NCI-H524 treated with DMSO at 0.1 percent for 48 hours (cell line): ENCODE results near the gene KCNB1.

Source experiments
- DNase-seq: peaks from one replicate; lab custom pipeline; 2025; lab: John Stamatoyannopoulos, UW

The KCNB1 gene

DNA sequence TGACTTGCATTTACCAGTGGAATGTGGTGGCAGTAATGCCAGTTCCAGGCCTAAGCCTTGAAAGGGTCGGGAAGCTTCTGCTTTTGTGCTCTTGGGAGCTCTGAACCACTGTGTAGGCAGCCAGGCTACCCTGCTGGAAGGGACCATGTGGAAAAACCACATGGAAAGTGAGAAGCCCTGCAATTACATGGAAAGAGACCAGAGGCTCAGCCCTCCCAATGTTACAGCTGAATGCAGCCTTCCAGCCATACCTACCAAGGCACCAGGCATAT lies 14.9 kb upstream of the KCNB1 start:
- no peak for DNase-seq

DNA sequence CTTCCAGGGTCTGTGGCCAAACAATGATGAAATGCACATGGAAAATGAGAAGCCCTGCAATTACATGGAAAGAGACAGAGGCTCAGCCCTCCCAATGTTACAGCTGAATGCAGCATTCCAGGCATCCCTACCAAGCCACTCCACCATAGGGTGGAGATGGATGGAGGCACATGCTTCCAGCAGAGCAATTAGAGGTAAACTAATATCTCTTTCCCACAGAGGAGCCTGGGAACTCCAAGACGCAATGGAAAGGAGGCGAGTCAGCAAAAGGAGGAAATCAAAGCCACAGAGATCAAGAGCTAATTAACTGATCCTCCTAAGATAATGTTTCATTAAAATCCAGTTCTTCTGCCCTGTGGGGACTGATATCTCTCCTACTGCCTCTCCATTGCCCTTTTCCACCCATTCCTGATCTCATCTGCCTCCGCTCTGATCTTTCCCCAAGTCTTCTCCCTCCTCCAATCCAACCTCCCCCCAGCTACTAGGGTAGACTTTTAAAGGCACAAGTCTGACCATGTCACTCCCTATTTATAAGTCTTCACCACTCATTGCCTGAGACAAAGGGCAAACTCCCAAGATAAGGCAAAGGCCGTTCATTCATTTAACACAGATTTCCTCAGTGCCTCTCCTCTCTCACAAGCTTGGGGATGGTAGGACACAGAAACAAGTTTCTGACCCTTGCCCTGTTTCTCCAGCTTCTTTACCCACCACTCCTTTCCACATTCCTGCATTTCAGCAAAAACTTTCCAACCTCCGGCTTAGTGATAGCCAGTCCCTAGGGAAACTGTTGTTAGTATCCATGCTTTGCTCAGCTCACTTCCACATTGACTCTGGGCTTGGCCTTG lies 14.3 kb upstream of the KCNB1 start:
- DNase-seq, result no peak

DNA sequence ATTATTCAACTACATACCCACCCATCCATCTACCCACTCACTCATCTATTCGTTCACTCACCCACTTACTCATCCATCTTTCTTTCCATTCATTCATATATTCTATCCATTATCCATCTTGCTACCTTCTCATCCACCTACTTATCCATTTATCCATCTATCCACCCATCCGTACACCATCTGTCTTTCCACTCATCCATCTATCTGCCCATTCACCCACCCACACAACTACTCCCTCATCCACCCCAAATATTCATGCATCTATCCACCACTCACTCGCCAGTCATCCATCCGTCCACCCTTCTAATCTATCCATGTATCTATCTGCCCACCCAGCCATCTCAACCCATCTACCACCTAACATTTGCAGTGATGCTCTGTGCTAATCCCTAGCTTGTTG lies 13.6 kb upstream of the KCNB1 start:
- no peak for DNase-seq

DNA sequence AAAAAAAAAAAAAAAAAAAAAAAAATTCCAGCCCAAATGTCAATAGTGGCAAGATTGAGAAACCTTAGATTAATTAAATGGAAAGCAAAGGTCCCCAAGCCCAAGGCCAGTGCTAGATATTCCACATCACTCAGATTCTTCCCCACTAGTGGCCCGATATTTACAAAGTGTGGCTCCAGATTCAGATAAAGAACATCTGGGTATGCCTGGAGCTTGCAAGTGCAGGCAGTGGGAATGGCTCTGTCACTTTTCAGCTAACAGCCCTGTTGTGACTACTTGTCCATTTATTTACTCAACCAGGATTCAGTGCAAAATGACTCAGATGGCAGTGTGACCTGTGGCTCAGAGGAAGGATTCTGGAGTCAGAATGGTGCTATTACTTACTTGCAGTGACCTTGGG lies 8.2 kb upstream of the KCNB1 start:
- no peak for DNase-seq

DNA sequence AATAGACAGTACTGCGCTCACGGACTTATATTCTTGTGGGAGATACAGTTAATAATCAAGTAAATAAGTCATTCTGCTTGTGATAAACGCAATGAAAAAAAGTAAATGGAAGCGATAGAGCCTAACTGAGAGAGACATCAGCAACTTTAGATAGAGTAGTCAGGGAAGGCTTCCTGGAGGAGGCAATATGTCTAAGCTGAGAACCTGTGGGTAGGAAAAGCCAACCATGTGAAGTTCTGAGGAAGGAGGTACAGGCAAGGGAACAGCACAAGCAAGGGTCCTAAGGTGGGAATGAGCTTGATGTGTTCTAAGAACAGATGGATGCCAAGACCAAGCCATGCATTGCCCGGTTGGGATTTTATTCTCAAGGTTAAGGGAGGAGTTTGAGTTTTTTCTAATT lies 7.2 kb upstream of the KCNB1 start:
- no peak for DNase-seq

DNA sequence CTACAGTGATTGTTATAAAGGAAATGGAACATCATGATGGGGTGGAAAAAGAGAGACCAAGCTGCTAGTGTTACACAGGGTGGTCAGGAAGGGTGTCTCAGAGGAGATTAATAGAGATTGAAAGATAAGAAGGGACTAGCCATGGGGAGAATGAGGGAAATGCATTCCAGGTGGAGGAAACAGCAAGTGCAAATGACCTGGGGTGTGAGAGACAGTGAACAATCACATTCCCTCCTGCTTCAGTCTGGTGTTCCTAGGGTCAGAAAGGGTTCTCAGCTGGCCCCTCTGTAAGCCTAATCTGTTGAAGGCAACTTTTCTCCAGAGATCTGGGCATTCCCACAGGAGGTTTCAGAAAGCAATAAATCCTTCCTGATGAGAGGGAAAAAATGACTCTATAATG lies 3.6 kb upstream of the KCNB1 start:
- DNase-seq, result no peak

DNA sequence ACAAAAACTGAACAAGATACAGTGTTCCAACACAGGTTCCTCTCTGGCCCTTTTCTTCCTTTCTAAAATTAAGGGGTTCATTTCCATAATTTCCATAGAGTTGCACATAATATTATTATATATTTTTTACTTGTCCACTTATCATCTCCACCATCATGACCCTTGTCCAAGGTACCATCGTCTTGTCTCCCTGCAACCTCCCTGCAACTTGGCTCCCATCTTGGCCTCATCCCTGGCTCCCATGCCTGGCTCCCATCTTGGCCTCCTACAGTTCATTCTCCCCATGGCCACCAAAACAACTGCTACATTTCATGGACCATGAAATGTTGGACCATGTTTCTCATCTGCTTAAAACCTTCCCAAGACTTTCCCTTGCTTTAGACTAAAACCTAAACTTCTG lies 3.1 kb upstream of the KCNB1 start:
- no peak for DNase-seq

- peak; percentile 50 for DNase-seq
Observed at GRCh38 chr20:49484180-49485140, 2.0 kb upstream of the KCNB1 start.

GRCh38 chr20:49483696-49484123 lies 1.2 kb upstream of the KCNB1 start:
- no peak for DNase-seq

GRCh38 chr20:49483018-49483695 lies 689 bp upstream of the KCNB1 start:
- DNase-seq, result no peak

GRCh38 chr20:49482173-49482572 lies 295 bp downstream of the KCNB1 start:
- DNase-seq, result no peak

- no peak for DNase-seq
Observed at GRCh38 chr20:49481116-49481515, 1.4 kb downstream of the KCNB1 start.

GRCh38 chr20:49480236-49480635 lies 2.2 kb downstream of the KCNB1 start:
- peak; percentile 68 for DNase-seq

DNA sequence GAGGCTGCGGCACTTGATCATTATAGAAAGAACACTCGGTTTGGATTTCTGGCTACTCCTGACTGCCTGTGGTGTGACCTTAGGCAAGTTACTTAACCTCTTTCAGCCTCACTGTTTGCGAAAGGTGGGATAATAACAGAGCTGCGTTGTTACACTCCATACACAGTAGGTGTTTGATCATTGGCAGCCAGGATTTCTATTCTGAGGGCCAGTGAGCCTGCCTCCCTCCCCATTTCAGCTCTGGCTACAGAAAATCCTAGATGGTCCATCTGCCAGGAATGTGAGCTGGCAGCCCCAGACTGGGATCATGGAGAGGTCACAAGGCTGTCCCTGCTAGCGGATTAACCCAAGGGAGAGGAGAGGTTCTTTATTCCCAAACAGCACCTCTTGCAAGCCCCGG lies 2.7 kb downstream of the KCNB1 start:
- peak; percentile 68 for DNase-seq

DNA sequence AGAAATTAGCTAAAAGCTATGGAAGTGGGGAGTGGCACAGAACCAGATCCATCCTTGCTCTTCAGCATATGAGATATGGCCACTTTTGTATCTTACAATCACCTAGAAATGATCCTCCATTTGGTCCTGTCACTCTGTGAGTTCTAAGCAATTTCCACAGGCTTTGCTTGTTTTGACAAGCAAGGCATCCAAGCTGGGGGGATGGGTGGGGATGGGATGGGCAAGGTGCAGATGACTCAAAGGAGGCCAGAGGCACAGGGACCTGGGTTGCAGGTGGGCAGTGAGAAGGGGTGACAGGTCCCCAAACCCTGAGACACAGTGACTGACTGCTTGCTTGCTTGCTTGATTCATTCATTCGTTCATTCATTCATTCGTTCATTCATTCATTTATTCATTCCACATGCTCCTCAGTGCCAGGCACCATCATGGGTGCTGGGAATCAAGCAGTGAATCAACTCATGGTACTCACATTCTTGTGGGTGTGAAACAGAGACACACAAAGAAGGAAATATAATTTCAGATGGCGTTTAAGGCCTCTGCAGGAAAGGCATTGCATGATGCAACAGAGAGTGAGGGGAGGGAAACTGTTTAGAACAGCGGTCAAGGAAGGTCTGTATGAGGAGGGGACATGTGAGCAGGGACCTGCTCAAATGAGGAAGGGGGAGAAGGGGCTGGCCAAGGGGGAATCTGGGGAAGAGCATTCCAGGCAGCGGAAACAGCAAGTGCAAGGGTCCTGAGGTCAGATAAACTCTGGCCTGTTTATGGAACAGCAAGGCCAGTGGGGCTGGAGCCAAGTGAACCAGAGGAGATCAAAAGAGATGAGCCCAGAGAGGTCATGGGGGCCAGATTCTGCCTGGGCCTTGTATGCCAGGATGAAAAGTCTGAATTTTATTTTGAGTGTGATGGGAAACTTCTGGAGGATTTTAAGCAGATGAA lies 3.4 kb downstream of the KCNB1 start:
- DNase-seq, result no peak

DNA sequence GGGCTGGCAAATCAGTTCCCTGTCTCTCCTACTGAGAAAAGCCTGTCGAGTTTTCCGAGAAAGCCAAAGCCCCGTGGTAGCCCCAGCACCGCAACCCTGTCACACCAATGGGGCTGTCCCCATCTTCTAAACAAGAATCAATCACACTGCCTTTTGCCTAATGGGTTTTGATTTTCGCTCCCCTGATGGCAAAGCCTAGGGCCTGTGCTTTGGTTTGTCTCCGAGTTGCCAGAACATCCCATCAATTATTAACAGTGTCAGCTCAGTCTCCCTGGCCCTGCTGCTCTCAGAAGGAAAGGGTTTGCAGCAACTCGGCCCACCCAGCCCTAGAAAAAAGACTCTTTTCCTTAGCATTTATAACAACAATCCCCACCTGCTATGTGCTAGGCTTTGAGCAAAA lies 4.2 kb downstream of the KCNB1 start:
- no peak for DNase-seq

DNA sequence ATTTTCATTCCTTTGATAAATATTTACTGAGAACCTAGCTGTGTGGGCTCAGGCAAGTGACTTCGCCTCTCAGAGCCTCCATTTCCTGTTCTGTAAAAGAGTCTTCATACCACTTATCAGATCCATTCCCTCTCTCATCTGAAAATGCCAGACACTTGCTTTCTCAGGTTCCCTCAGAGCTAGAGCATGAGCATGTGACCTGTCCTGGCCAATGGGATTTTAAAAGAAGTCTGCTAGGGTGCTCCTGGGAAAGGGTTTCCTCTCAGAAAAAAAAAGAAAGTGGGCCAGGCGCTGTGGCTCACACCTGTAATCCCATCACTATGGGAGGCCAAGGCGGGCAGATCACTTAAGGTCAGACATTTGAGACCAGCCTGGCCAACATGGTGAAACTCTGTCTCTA lies 5.3 kb downstream of the KCNB1 start:
- no peak for DNase-seq

DNA sequence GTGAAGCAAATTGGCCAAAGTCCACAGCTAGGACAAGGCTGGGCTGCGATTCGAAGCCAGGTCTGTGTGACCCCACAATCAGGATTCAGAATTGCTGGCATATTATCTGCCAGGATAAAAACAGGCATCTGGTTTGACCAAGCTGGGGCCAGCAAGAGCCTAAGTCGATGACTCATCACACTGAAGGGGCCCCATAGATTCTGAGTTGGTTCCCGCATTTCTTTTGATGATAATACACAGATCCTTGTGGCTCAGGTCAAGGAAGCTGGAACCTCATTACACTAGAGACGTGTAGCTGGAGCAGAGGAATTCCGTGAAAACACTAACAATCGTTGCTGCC lies 6.5 kb downstream of the KCNB1 start:
- DNase-seq, result no peak

DNA sequence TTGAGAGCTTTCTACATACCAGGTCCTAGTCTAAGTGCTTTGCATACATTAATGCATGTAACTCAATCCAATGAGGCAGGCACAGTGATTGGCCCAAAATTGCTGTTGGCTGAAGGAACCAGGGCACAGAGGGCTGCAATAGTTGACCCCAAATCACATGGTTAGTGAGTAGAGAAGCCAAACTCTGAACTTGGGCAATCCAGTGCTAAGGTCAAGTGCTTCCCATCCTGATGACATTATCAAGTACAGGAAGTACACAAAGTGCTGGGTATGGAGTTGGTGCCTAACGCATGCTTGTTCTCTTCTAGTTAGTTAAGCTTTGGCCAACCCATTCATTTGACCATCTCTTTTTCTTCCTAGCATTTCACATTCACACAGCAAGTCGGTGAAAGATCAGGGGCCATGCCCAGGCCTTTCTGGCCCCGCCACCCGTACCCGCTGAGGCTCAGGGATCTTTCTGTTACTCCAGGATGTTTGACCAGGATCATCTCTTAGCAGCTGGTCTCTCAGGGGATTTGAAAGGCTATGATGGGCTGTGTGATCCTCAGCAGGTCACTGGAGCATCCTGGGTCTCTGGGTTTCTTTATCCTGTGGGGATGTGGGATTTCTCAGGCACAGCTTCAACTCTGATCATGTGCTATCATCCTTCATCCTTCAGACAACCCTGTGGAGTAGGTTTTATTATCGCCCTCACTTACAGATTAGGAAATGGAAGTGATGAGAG lies 7.0 kb downstream of the KCNB1 start:
- DNase-seq, result no peak

DNA sequence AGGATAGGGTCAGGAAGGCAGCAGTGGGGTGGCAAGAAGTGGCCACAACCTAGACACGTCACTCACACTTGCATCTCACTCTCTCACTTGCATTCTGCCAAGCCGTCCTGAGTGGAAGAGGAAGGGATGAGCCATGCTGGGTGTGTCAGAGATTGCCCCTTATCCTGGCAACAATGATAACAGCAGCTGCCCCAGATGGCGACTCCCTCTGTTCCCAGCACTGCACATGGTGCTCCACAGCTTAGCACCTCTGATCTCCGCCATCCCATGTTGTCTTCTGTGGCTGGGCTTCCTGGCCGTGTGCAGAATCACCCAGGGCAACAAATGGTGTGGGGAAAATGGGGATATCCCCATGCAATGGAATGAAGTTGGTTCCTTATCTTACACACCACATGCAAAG lies 11.1 kb downstream of the KCNB1 start:
- no peak for DNase-seq

DNA sequence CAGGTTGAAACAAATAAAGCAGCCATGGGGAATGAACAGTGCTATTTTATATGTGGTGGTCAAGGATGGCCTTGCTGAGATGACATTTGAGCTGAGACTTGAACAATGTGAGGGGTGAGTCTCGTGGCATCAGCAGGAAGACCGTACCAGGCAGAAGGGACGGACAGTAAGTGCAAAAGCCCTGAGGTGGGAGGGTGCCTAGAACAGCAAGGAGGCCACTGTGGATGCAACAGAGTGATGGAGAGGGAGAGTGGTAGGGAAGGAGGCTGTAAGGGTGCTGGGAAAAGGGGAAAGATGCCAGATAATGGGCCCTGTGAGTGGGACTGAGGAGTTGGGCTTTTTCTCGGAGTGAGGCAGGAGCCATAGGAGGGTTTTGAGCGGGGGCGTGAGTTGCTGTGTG lies 11.5 kb downstream of the KCNB1 start:
- no peak for DNase-seq
